Panc1 (cell line): ENCODE data around the gene MASP2. TPM values are rescaled to one million over a fixed set of nuclear protein-coding genes. Genes with fewer than 3 reads are reported as not detected.

Experiments
- ATAC-seq: fragments of 200-7000 bp; cut with Tn5 transposase; 2 replicates; pipeline ENCODE4 v1.9.1; 2020; ENCODE audit warnings: mild to moderate bottlenecking, moderate library complexity
- BruUV-seq: library from RNA; stranded (reverse); fragments of 400-500 nt; replicated peaks from 2 replicates; lab custom pipeline; 2021; lab: Mats Ljungman, UMichigan
- CTCF ChIA-PET: fragments of 300-600 bp; sonication (Branson Sonifier 250); formaldehyde crosslinking; loops from one replicate; lab custom pipeline; 2022; ENCODE audit warnings: antibody characterized with exemption; lab: Charles Lee
- POLR2A ChIA-PET: fragments of 300-600 bp; sonication (Branson Sonifier 250); formaldehyde crosslinking; loops from one replicate; lab custom pipeline; 2022; ENCODE audit warnings: antibody characterized with exemption; lab: Charles Lee
- DNase-seq: peaks from one replicate; pipeline ENCODE4 v3.0.0-alpha.2; 2010; ENCODE audit warnings: low read depth, low spot score
- H3K27ac ChIP-seq: 2 replicates; pipeline ENCODE4 v1.5.1; 2011; ENCODE audit warnings: mild to moderate bottlenecking, low read length, inconsistent platforms
- H3K27me3 ChIP-seq: fragments of 200-500 bp; sonication (Bioruptor generic); 2 replicates; pipeline ENCODE4 v1.6.0; 2014; ENCODE audit warnings: low read length, inconsistent platforms; ENCODE audit not compliant: control insufficient read depth, insufficient read depth
- H3K36me3 ChIP-seq: fragments of 200-500 bp; sonication (Bioruptor generic); 2 replicates; pipeline ENCODE4 v1.5.1; 2014; ENCODE audit warnings: inconsistent platforms, mild to moderate bottlenecking, low read length, moderate library complexity; ENCODE audit not compliant: control insufficient read depth, insufficient read depth
- H3K4me1 ChIP-seq: 2 replicates; pipeline ENCODE4 v1.5.1; 2011; ENCODE audit warnings: inconsistent platforms, mild to moderate bottlenecking, low read length, moderate library complexity; ENCODE audit not compliant: control insufficient read depth, insufficient read depth
- H3K4me3 ChIP-seq, 2 experiments: 2 replicates each; pipeline ENCODE4 v1.5.1; 2011 to 2012; ENCODE audit warnings: low read depth in 2 of 2, low read length in 2 of 2, mild to moderate bottlenecking in 2 of 2, inconsistent platforms in 1 of 2, moderate library complexity in 1 of 2
- H3K9me3 ChIP-seq: fragments of 200-500 bp; sonication (Bioruptor generic); 2 replicates; pipeline ENCODE4 v1.5.1; 2014; ENCODE audit warnings: low read depth, mild to moderate bottlenecking, inconsistent platforms, low read length, moderate library complexity; ENCODE audit not compliant: control insufficient read depth, insufficient read depth
- POLR2AphosphoS5 ChIP-seq: IDR thresholded peaks from 2 replicates; pipeline ENCODE4 v1.6.1; 2012; ENCODE audit warnings: mild to moderate bottlenecking, low read depth, low read length, moderate library complexity
- TCF7L2 ChIP-seq: IDR thresholded peaks from 2 replicates; pipeline ENCODE4 v1.6.1; 2011; ENCODE audit warnings: mild to moderate bottlenecking, low read depth, low read length, inconsistent platforms
- in situ Hi-C: cut with HindIII; loops from 2 replicates; pipeline ENCODE4 v1.10.0; 2016; ENCODE audit warnings: low sequenced_read_pairs, low pct_unique_long_range_greater_than_20kb
- intact Hi-C: fragments of 100-400 bp; cut with micrococcal nuclease; formaldehyde crosslinking; loops from one replicate; pipeline ENCODE4 v1.10.0; 2022; ENCODE audit not compliant: unreplicated experiment
- total RNA-seq: library from RNA; stranded (reverse); gene quantifications from one replicate; pipeline ENCODE4 v1.2.1, GENCODE V29; 2021; ENCODE audit not compliant: unreplicated experiment
- TF ChIP-seq, protein P1 (sequence below): fragments of 450-650 bp; IDR thresholded peaks from 2 replicates; pipeline ENCODE4 v1.5.1; 2017; ENCODE audit warnings: mild to moderate bottlenecking
- TF ChIP-seq, protein P2 (sequence below), 2 experiments: IDR thresholded peaks; 2 replicates each; pipeline ENCODE4 v1.6.1; 2011 to 2012; ENCODE audit warnings: low read depth in 2 of 2, control low read depth in 1 of 2, low read length in 1 of 2, mild to moderate bottlenecking in 1 of 2, moderate library complexity in 1 of 2; ENCODE audit not compliant: insufficient read depth in 1 of 2

Gene MASP2
- total RNA-seq, 1 experiment from 2014 or later, result 0.41 TPM

- intact Hi-C loops, result no loop called here
- ATAC-seq, result no peak
Measured at GRCh38 chr1:11062965-11063401, 15.9 kb upstream of the MASP2 start.

GRCh38 chr1:11061652-11062365 is 14.8 kb upstream of the MASP2 start:
- in situ Hi-C loops (no loop called here), intact Hi-C loops (no loop called here)
- Histone ChIP-seq H3K9me3 (no peaks in the 10 kb centered on the region), H3K27ac (peak overlapping the region; percentile 74), H3K27me3 (no peaks in the 10 kb centered on the region), H3K4me3 (no peak overlapping the region), H3K36me3 (peaks cover 14% of the 10 kb centered on the region), H3K4me1 (peaks cover 15% of the 10 kb centered on the region)
- no peak for DNase-seq
- TF ChIP-seq POLR2AphosphoS5, result no peak
- TF ChIP-seq, protein P1, sequence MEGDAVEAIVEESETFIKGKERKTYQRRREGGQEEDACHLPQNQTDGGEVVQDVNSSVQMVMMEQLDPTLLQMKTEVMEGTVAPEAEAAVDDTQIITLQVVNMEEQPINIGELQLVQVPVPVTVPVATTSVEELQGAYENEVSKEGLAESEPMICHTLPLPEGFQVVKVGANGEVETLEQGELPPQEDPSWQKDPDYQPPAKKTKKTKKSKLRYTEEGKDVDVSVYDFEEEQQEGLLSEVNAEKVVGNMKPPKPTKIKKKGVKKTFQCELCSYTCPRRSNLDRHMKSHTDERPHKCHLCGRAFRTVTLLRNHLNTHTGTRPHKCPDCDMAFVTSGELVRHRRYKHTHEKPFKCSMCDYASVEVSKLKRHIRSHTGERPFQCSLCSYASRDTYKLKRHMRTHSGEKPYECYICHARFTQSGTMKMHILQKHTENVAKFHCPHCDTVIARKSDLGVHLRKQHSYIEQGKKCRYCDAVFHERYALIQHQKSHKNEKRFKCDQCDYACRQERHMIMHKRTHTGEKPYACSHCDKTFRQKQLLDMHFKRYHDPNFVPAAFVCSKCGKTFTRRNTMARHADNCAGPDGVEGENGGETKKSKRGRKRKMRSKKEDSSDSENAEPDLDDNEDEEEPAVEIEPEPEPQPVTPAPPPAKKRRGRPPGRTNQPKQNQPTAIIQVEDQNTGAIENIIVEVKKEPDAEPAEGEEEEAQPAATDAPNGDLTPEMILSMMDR, result peak; percentile 39; the same call in 1 of the 2 replicates
- TF ChIP-seq, protein P2, sequence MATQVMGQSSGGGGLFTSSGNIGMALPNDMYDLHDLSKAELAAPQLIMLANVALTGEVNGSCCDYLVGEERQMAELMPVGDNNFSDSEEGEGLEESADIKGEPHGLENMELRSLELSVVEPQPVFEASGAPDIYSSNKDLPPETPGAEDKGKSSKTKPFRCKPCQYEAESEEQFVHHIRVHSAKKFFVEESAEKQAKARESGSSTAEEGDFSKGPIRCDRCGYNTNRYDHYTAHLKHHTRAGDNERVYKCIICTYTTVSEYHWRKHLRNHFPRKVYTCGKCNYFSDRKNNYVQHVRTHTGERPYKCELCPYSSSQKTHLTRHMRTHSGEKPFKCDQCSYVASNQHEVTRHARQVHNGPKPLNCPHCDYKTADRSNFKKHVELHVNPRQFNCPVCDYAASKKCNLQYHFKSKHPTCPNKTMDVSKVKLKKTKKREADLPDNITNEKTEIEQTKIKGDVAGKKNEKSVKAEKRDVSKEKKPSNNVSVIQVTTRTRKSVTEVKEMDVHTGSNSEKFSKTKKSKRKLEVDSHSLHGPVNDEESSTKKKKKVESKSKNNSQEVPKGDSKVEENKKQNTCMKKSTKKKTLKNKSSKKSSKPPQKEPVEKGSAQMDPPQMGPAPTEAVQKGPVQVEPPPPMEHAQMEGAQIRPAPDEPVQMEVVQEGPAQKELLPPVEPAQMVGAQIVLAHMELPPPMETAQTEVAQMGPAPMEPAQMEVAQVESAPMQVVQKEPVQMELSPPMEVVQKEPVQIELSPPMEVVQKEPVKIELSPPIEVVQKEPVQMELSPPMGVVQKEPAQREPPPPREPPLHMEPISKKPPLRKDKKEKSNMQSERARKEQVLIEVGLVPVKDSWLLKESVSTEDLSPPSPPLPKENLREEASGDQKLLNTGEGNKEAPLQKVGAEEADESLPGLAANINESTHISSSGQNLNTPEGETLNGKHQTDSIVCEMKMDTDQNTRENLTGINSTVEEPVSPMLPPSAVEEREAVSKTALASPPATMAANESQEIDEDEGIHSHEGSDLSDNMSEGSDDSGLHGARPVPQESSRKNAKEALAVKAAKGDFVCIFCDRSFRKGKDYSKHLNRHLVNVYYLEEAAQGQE (IDR thresholded peaks at IDR 0.05; ENCODE audit: insufficient read depth in 1 of 2, low read depth in 2 of 2, low read length in 1 of 2), result no peak
- no peak for TF ChIP-seq TCF7L2
- POLR2A ChIA-PET, result interaction anchor here (0.6 to 1.3 kb wide), 2 partner anchors 25 to 30 kb away, joined by 3 to 8 read pairs; no protein-coding TSS in a partner anchor
- no peak for ATAC-seq
- CTCF ChIA-PET, result interaction anchor here (2.4 kb wide), 1 partner anchor 24 kb away, joined by 15 read pairs; no protein-coding TSS in a partner anchor
- BruUV-seq, result no TSS peak

More at GRCh38 chr1:11062965-11063401, 15.9 kb upstream of the MASP2 start:
- Histone ChIP-seq H3K4me3 (no peak overlapping the region), H3K9me3 (no peaks in the 10 kb centered on the region), H3K27me3 (no peaks in the 10 kb centered on the region), H3K36me3 (peaks cover 17% of the 10 kb centered on the region), H3K27ac (0 out of 2 replicates have a peak overlapping the region, but pooled peaks have one; percentile 4), H3K4me1 (peaks cover 15% of the 10 kb centered on the region)
- TF ChIP-seq, protein P1, result no peak
- TF ChIP-seq TCF7L2 (no peak), POLR2AphosphoS5 (no peak)
- ChIA-PET CTCF (no interaction called here), POLR2A (no interaction called here)
- no TSS peak for BruUV-seq
- no peak for DNase-seq
- in situ Hi-C loops, result no loop called here
